GM04504 (cell line): ENCODE measurements around the gene ETS1.

Experiments
- DNase-seq: peaks from one replicate; pipeline ENCODE4 v3.0.0-alpha.2; 2012; ENCODE audit warnings: low read depth

ETS1 gene

DNA sequence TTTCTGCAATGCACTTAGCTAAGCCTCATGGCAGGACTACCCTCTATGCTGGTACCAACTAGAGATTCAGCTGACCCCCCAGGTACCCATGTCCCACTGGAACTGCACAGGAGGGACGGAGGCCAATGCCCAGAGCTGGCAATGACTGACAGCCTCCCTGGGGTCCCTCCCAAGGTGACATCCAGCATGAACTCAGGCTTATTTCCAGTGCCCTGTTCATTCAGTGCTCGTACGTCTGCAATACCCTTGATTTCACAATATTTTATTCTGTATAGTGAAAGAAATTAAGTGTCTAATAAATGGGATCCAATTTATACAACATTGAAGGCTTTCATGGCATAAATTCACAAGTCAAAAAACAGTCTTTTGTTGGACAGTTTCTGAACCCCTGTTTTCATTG lies 20.2 kb downstream of the ETS1 start:
- no peak for DNase-seq

GRCh38 chr11:128565881-128566280 lies 21.5 kb downstream of the ETS1 start:
- no peak for DNase-seq

DNA sequence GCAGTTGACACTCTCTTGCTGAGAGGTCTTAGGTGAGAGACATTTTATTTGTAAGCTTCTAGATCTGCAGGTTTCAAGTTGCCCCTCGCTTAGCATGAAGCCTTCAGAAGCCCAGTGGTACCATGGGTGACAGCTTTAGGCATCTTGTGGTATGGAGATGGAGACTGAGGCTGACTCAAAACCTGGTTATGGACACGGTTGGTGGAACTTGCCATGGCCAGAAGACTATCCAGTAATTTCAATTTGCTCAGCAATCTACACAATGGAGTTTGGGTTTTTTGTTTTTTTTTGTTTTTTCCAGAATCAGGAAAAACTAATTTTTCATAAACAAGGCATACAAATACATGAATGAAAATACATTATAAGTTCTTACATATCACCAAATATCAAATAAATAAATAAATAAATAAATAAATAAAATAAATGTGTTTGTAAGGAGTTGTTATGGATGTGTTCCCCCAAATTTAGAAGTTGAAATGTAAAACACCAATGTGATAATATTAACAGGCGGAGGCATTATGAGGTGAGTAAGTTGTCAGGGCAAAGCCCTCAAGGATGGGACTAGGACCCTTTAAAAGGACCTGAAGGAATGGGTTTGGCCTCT lies 22.6 kb downstream of the ETS1 start:
- no peak for DNase-seq

GRCh38 chr11:128563942-128564641 lies 23.3 kb downstream of the ETS1 start:
- no peak for DNase-seq

DNA sequence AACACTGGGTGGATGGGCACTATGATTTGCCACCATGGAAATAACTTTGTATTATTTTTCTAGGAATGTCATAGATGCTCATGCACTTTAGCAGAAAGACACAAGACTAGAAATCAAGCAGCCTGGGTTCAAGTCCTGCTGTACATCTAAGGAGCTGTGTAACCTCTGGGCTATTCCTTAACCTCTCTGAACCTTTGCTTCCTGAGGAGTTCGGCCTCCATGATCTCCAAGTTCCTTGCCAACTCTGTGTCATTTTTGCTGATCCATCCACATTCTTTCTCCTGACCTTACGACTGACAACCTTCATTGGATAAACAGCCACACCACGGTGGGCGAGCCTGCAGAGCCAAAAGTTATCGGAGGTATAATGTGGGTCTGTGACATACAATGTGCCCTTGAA lies 24.1 kb downstream of the ETS1 start:
- no peak for DNase-seq

DNA sequence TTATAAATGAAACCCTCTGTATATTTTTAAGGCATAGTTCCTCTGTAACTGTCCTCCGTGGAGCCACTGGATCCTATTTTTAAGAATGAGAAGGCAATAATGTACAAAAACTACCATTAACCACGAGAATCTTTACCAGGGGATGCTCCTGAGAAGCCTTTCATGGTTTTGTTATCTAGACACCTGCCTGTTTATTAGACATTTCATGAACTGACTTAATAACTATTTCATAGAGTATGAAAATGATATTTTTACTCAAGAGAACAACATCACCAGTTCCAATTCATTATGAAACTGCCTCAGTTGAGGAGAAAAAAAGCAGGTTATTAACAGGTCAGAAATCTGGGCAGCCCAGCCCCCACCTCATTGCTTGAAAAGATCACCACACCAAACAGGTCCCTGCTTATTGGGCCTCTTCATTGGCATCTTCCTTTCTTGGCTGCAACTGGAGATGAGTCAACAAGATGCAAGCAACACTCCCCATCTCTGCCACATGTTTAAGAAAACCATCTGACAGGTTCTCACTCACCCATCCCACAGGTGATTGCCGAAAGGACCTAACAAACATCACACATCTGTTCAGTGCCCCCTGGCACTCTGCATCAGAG lies 27.8 kb downstream of the ETS1 start:
- DNase-seq: no peak

DNA sequence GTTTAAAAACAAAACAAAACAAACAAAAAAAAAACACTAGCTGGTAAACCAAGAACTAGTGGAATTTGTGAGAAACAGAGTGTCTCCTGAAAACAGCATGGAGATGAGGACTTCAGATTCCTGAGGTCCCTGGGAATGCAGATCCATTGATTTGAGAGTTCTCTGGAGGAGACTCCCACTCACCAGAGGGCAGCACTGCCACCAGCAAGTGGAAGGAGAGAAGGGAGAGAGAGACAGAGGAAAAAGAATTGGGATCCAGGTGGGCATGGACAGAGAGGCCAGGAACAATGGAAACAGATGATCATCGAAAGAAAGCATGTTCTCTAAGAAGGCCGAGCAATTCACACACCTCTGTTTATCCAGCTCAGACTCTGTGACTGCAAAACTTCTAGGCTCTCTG lies 31.8 kb downstream of the ETS1 start:
- no peak for DNase-seq

DNA sequence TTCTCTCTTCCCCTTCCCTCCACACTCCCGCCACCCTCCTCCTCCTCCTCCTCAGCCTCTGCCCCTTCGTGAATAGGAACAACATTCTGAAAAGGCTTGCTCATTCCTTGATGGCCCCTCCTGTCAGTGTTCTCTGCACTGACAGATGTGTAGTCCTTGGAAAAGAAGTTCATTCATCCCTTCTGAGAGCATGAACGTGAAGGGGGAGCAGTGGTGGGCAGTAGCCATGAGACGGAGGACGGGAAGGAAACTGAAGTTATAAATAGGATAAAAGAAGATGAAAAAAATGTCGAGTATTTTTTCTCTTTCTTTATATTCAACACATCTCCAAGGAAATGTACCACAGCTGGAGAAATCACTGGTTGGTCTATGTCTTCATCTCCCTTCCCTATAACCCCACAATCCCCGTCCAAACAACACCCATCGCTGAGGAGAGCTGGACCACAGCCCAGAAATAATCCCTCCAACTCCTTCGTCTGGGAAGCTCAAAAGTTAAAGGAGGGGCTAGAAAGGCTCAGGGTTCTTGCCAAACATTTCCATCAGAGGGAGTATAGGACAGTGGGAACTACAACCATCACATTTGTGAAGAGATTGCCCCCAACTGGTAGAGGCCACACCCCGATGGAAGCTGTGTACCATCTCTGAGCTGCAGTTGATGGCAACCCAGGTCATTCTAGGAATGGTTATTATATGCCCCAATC lies 33.5 kb downstream of the ETS1 start:
- DNase-seq: no peak

- no peak for DNase-seq
Measured at GRCh38 chr11:128552783-128553661, 34.3 kb downstream of the ETS1 start.

- no peak for DNase-seq
Measured at GRCh38 chr11:128551611-128552335, 35.6 kb downstream of the ETS1 start.

GRCh38 chr11:128551058-128551457 lies 36.3 kb downstream of the ETS1 start:
- DNase-seq: no peak

- no peak for DNase-seq
Measured at GRCh38 chr11:128550261-128550821, 37.0 kb downstream of the ETS1 start.

DNA sequence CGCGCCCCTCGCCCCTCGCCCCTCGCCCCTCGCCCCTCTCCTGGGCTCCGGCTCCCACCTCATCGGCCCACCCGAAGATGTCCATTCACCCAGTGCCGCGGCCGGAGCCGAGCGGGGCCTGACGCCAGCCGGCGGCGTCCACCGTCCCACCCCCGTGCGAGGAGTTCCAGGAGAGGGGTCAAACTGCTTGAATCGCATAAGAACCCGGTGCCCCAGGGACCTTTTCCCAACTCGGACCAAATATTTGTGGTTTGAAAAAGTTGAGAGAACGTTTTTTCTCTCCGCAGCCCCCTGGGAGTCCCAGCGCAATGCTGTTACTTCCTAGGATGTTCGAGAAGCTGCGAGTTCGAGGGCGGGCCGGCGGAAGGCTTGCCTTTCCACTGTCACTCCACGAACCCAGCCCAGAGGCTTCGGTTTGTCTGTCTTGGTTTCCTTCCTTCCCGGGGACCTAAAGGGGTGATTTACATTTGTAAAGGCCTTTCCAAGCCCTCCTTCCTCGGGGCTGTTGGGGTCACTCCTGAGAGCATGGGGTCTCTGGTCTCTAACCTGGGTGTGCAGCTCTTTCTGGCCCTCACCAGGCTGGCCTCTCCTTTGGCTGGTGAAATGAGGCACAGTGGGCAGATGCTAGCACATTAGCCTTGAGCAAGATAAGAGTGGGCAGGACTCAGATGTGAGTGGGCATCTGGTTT lies 38.0 kb downstream of the ETS1 start:
- no peak for DNase-seq

- no peak for DNase-seq
Measured at GRCh38 chr11:128548649-128549255, 38.6 kb downstream of the ETS1 start.

DNA sequence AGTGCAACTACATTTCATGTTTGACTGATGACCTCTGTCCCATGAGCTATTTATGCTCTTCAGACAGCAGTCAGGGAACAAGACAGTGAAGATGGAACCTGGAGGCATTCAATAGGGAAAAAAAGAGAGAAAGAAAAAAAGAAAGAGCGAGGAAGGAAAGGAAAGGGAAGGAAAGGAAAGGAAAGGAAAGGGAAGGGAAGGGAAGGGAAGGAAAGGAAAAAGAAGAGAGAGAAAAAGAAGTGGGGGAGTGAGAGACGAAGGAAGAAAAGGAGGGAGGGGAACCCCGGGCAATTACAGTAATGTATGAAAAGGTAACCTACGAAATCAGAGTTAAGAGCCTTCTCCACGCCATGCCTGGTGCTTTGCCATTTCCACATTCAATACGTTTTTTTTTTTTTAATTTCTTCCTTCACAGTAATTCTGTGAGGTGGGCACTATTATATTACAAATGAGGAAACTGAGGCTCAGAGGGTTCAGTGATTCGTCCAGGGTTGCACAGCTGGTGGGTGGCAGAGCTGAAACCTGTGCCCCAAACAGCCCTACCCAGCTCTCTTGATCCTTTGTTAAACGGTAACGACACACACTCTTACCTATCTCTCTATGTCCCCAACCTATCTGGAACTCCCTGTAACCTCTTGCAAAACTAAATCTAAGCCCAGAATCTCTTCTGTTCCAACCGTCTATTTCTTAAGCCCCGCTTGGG lies 39.3 kb downstream of the ETS1 start:
- no peak for DNase-seq

- DNase-seq: no peak
Measured at GRCh38 chr11:128546916-128547315, 40.4 kb downstream of the ETS1 start.

DNA sequence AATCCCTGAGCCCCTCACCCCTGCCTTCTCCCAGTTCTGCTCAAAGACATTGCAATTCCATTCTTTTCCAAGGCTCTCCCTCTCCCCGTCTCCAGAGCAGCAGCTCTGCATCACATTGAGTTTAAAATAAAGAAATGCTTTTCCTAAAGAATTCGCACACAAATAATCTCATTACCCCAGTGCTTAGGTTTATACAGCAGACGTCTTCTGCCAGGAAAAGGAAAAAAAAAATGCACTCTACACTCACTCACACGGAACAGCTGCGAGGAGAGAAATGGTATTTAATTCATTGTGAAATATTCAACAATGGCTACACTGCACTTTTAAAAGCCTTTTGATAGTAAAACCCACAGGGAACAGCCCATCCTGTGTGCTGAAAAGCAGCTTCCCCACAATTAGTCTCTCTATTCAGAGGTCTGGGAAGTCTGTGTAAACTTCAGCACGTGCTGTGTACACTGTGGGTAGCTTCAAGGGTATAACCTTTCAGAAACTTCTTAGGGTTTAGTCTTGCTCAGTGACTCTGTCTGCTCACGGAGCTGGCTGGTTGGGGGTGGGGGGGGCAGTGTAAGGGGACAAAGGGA lies 42.8 kb downstream of the ETS1 start:
- no peak for DNase-seq

- DNase-seq: no peak
Measured at GRCh38 chr11:128540469-128540868, 46.9 kb downstream of the ETS1 start.

DNA sequence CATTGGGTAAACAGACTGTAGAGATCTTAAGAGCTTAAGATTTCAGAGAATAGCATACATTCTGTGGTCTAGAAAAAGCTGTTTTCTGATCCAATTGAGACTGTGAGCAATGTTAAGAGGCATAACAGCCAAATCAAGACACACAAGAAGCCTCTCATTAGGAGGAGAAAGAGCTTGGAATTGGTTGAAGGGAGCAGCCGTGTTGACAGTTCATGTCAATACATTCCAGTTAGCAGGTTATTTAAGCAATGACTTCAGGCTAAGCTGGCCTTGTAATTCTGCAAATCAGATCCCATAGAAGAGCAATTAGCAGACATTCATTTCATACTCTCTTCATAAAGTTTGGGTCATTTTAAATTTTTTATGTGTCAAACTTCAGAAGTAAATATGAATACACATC lies 50.9 kb downstream of the ETS1 start:
- DNase-seq: no peak
